Neural progenitor cell (in vitro differentiated cells): ENCODE measurements around the gene JAG1. TPM values are rescaled to one million over a fixed set of nuclear protein-coding genes. Genes with fewer than 3 reads are reported as not detected.
A peak's percentile ranks its signal among the peaks of the same experiment; 100 is the strongest.

Source experiments
- DNase-seq: peaks from one replicate; pipeline ENCODE4 v3.0.0-alpha.2; 2016; ENCODE audit warnings: low spot score
- H2AFZ ChIP-seq: fragments of 200-600 bp; sonication (generic); replicated peaks from 2 replicates; pipeline ENCODE4 v1.6.1; 2016; ENCODE audit warnings: antibody characterized with exemption
- H3F3A ChIP-seq: fragments of 200-600 bp; sonication (generic); 2 replicates; pipeline ENCODE4 v1.6.1; 2016; ENCODE audit warnings: antibody characterized with exemption, low read depth
- H3K27ac ChIP-seq: fragments of 200-600 bp; sonication (generic); 2 replicates; pipeline ENCODE4 v1.5.1; 2016; ENCODE audit warnings: mild to moderate bottlenecking
- H3K27me3 ChIP-seq: fragments of 200-600 bp; sonication (generic); 2 replicates; pipeline ENCODE4 v1.6.1; 2016; ENCODE audit warnings: mild to moderate bottlenecking, moderate library complexity
- H3K36me3 ChIP-seq: fragments of 200-600 bp; sonication (generic); 2 replicates; pipeline ENCODE4 v1.5.1; 2016
- H3K4me1 ChIP-seq: fragments of 200-600 bp; sonication (generic); 2 replicates; pipeline ENCODE4 v1.6.1; 2016; ENCODE audit warnings: mixed run types
- H3K4me2 ChIP-seq: fragments of 200-600 bp; sonication (generic); 2 replicates; pipeline ENCODE4 v1.6.1; 2016
- H3K4me3 ChIP-seq: fragments of 200-600 bp; sonication (generic); 2 replicates; pipeline ENCODE4 v1.5.1; 2016
- H3K79me2 ChIP-seq: fragments of 200-600 bp; sonication (generic); 2 replicates; pipeline ENCODE4 v1.6.1; 2016; ENCODE audit warnings: low read depth
- H3K9ac ChIP-seq: fragments of 200-600 bp; sonication (generic); 2 replicates; pipeline ENCODE4 v1.6.1; 2016
- H3K9me3 ChIP-seq: fragments of 200-600 bp; sonication (generic); 2 replicates; pipeline ENCODE4 v1.5.1; 2016; ENCODE audit warnings: low read depth
- H4K20me1 ChIP-seq: fragments of 200-600 bp; sonication (generic); 2 replicates; pipeline ENCODE4 v1.6.1; 2016; ENCODE audit warnings: low read depth
- H3K27ac Mint-ChIP-seq: 3 replicates; pipeline ENCODE4 v1.8.0; 2021; ENCODE audit warnings: mixed read lengths
- H3K27me3 Mint-ChIP-seq: 2 replicates; pipeline ENCODE4 v1.8.0; 2022; ENCODE audit warnings: low read depth, mild to moderate bottlenecking, inconsistent platforms, moderate library complexity, mixed read lengths; ENCODE audit not compliant: insufficient read depth
- H3K36me3 Mint-ChIP-seq: 3 replicates; pipeline ENCODE4 v1.8.0; 2021; ENCODE audit warnings: mixed read lengths
- H3K4me1 Mint-ChIP-seq: 3 replicates; pipeline ENCODE4 v1.8.0; 2021; ENCODE audit warnings: mixed read lengths
- H3K4me3 Mint-ChIP-seq: 3 replicates; pipeline ENCODE4 v1.8.0; 2021; ENCODE audit warnings: mild to moderate bottlenecking, moderate library complexity, mixed read lengths
- H3K9me3 Mint-ChIP-seq: 3 replicates; pipeline ENCODE4 v1.8.0; 2020; ENCODE audit warnings: mixed read lengths
- EZH2 ChIP-seq: fragments of 200-600 bp; sonication (generic); IDR thresholded peaks from 2 replicates; pipeline ENCODE4 v1.6.1; 2017; ENCODE audit warnings: antibody characterized with exemption, mild to moderate bottlenecking, moderate library complexity
- EZH2phosphoT487 ChIP-seq: fragments of 200-600 bp; sonication (generic); IDR thresholded peaks from 2 replicates; pipeline ENCODE4 v1.6.1; 2017; ENCODE audit warnings: antibody characterized with exemption
- total RNA-seq: library from RNA; depleted of rRNA; stranded (reverse); fragments of >200 nt; gene quantifications from 2 replicates; pipeline ENCODE4 v1.2.3, GENCODE V29; 2015; ENCODE audit warnings: low replicate concordance
- TF ChIP-seq, protein P1 (sequence below): fragments of 200-600 bp; sonication (generic); IDR thresholded peaks from 2 replicates; pipeline ENCODE4 v1.5.1; 2017; ENCODE audit warnings: antibody characterized with exemption, mild to moderate bottlenecking

The JAG1 gene
- total RNA-seq, 1 donor from 2014 or later, result 129 TPM

DNA sequence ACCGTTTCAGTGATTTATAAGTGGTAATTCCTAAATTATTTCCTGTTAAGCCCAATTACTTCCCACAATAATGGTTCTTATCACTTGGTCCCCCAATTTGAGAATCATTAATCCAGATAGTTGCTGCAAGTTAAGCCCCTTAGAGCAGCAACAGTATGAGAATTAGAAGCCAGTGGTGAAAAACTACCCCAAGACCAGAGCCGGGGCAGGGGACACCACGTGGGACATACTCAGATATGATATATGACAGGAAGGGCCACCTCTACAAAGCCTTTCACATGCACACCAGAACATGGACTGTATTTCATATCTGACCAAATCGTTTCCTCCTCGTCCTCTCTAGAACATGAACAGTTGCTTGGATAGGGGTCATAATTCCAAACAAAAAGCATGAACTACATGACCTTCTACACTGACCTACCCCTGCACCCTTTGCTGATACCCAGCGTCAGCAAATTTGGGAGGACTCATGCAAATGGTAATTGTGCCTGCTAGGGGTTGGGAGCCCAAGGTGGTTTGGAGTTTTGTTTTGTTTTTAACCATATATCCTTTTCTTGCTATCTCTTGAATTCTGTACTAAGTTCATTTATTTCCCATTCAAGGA is 3.9 kb downstream of the JAG1 start:
- Histone ChIP-seq H2AFZ (no peak overlapping the region), H3K9me3 (no peaks in the 10 kb centered on the region), H3K27ac (no peak overlapping the region), H3K27me3 (no peaks in the 10 kb centered on the region), H3K4me1 (peaks cover 62% of the 10 kb centered on the region), H3F3A (peaks cover 80% of the 10 kb centered on the region), H3K4me2 (peak overlapping the region; percentile 93), H3K36me3 (peaks cover 4% of the 10 kb centered on the region), H3K9ac (no peak overlapping the region), H3K4me3 (peak overlapping the region; percentile 87), H3K79me2 (peaks cover 84% of the 10 kb centered on the region), H4K20me1 (peaks cover 83% of the 10 kb centered on the region)
- TF ChIP-seq, protein P1, sequence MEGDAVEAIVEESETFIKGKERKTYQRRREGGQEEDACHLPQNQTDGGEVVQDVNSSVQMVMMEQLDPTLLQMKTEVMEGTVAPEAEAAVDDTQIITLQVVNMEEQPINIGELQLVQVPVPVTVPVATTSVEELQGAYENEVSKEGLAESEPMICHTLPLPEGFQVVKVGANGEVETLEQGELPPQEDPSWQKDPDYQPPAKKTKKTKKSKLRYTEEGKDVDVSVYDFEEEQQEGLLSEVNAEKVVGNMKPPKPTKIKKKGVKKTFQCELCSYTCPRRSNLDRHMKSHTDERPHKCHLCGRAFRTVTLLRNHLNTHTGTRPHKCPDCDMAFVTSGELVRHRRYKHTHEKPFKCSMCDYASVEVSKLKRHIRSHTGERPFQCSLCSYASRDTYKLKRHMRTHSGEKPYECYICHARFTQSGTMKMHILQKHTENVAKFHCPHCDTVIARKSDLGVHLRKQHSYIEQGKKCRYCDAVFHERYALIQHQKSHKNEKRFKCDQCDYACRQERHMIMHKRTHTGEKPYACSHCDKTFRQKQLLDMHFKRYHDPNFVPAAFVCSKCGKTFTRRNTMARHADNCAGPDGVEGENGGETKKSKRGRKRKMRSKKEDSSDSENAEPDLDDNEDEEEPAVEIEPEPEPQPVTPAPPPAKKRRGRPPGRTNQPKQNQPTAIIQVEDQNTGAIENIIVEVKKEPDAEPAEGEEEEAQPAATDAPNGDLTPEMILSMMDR, result no peak
- TF ChIP-seq EZH2 (no peak), EZH2phosphoT487 (no peak)
- H3K4me3 Mint-ChIP-seq, result peak overlapping the region; percentile 88
- no peak for DNase-seq
- peaks cover 19% of the 10 kb centered on the region for H3K36me3 Mint-ChIP-seq
- peak overlapping the region; percentile 96 for H3K27ac Mint-ChIP-seq
- H3K27me3 Mint-ChIP-seq, result peaks cover 3% of the 10 kb centered on the region
- peaks cover 63% of the 10 kb centered on the region for H3K4me1 Mint-ChIP-seq
- H3K9me3 Mint-ChIP-seq, result no peaks in the 10 kb centered on the region

DNA sequence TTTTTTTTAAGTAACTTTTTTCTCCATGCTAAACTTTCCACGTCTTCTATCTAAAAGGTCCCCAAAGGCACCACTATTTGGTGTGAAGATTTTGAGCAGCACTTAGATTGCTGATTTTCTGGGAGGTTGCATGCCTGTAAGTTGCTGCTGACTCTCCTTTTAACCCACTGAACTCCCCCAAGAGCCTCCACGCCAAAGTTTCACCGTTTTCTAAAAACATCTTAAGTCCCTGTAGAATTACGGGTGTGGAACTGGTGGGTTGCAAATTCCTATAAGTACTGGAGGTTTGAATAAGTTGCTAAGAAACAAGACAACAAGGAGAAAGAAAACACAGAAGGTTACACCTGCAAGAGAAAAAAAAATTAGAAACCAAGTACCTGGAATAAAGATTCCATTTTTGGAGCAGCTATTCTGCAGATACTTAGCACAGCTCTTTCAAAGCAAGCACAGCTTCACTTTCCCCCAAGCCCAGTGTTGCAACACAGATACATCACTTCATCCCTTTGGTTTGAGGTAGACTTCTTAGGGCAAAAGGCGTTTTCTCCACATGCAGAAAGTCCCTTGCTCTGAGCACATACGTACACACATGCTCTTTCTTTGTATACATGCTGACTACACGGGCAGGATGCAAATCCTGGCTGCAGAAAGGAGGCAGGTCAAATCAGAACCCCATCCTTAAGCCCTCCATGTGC is 5.0 kb downstream of the JAG1 start:
- Mint-ChIP-seq H3K4me3 (peak overlapping the region; percentile 88), H3K27ac (peak overlapping the region; percentile 92), H3K9me3 (no peaks in the 10 kb centered on the region), H3K4me1 (peaks cover 74% of the 10 kb centered on the region), H3K36me3 (peaks cover 30% of the 10 kb centered on the region), H3K27me3 (peaks cover 3% of the 10 kb centered on the region)
- DNase-seq, result no peak
- peak overlapping the region; percentile 14 for H3K4me3 ChIP-seq
- H3K79me2 ChIP-seq, result peaks cover 95% of the 10 kb centered on the region
- peak overlapping the region; percentile 90 for H3K27ac ChIP-seq
- H3K9ac ChIP-seq, result no peak overlapping the region
- TF ChIP-seq EZH2phosphoT487, result no peak
- TF ChIP-seq EZH2, result no peak
- TF ChIP-seq, protein P1, result no peak
- H2AFZ ChIP-seq, result no peak overlapping the region
- H3K4me2 ChIP-seq, result peak overlapping the region; percentile 93
- peaks cover 6% of the 10 kb centered on the region for H3K36me3 ChIP-seq
- peaks cover 73% of the 10 kb centered on the region for H3K4me1 ChIP-seq
- H3K9me3 ChIP-seq, result no peaks in the 10 kb centered on the region
- peaks cover 71% of the 10 kb centered on the region for H3F3A ChIP-seq
- peaks cover 95% of the 10 kb centered on the region for H4K20me1 ChIP-seq
- no peaks in the 10 kb centered on the region for H3K27me3 ChIP-seq

DNA sequence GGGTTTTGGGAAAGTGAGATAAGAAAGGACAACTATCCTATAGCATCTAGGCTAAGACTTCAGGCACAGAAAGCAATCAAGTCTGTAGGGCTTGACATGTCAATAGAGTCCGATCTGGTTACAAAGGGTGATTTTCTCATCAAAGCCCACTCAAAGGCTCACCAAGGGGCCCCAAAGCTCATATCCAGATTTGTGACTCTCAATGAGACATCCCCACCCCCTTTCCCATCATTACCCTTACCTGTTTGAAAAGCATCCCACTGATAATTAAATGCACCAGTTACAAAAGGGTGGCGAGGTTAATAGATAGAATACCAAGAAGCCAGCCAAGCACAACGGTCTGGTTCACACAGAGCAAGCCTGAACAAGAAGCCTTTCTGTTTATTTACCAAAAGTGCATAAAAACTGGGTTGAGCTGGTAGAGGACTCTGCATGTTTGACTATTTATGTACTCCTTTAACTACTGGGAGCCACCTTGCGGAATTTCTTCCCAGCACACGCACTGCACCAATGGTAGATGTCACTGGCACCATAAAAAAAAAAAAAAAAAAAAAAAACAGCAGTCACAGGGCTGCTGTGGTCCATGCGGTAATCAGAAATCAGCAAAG is 6.1 kb downstream of the JAG1 start:
- H4K20me1 ChIP-seq, result peaks cover 100% of the 10 kb centered on the region
- H3K9ac ChIP-seq, result no peak overlapping the region
- Mint-ChIP-seq H3K4me3 (peak overlapping the region; percentile 73), H3K27ac (peak overlapping the region; percentile 99), H3K36me3 (peaks cover 39% of the 10 kb centered on the region), H3K9me3 (no peaks in the 10 kb centered on the region), H3K4me1 (peaks cover 84% of the 10 kb centered on the region), H3K27me3 (no peaks in the 10 kb centered on the region)
- TF ChIP-seq EZH2 (no peak), EZH2phosphoT487 (peak; percentile 96)
- TF ChIP-seq, protein P1, result no peak
- no peaks in the 10 kb centered on the region for H3K9me3 ChIP-seq
- H3F3A ChIP-seq, result peaks cover 61% of the 10 kb centered on the region
- peak overlapping the region; percentile 93 for H3K4me2 ChIP-seq
- DNase-seq, result peak; percentile 81
- peak overlapping the region; percentile 90 for H3K27ac ChIP-seq
- H3K79me2 ChIP-seq, result peaks cover 95% of the 10 kb centered on the region
- peaks cover 13% of the 10 kb centered on the region for H3K36me3 ChIP-seq
- peaks cover 83% of the 10 kb centered on the region for H3K4me1 ChIP-seq
- H3K4me3 ChIP-seq, result peak overlapping the region; percentile 14
- H2AFZ ChIP-seq, result no peak overlapping the region
- no peaks in the 10 kb centered on the region for H3K27me3 ChIP-seq
